GM21786 (cell line): ENCODE data around the gene SLC6A7.
A peak's percentile ranks its signal among the peaks of the same experiment; 100 is the strongest.

Experiments
- ATAC-seq: cut with Tn5 transposase; IDR thresholded peaks from one replicate; pipeline ENCODE4 v1.9.1; 2021; ENCODE audit not compliant: unreplicated experiment

The SLC6A7 gene

GRCh38 chr5:150188146-150188842, 1.6 kb upstream of the SLC6A7 start:
- no peak for ATAC-seq

- no peak for ATAC-seq
Observed at GRCh38 chr5:150189326-150189725, 536 bp upstream of the SLC6A7 start.

GRCh38 chr5:150190503-150190979, 679 bp downstream of the SLC6A7 start:
- ATAC-seq: no peak

GRCh38 chr5:150190987-150191386, 1.1 kb downstream of the SLC6A7 start:
- no peak for ATAC-seq

- ATAC-seq: no peak
Observed at GRCh38 chr5:150192462-150192861, 2.6 kb downstream of the SLC6A7 start.

- ATAC-seq: no peak
Observed at GRCh38 chr5:150195736-150196485, 6.0 kb downstream of the SLC6A7 start.

- no peak for ATAC-seq
Observed at GRCh38 chr5:150196514-150196913, 6.7 kb downstream of the SLC6A7 start.

- ATAC-seq: no peak
Observed at GRCh38 chr5:150196986-150197385, 7.1 kb downstream of the SLC6A7 start.

GRCh38 chr5:150197476-150197875, 7.6 kb downstream of the SLC6A7 start:
- ATAC-seq: no peak

GRCh38 chr5:150202501-150202900, 12.6 kb downstream of the SLC6A7 start:
- no peak for ATAC-seq

GRCh38 chr5:150203832-150204589, 14.1 kb downstream of the SLC6A7 start:
- ATAC-seq: no peak

GRCh38 chr5:150204590-150204960, 14.7 kb downstream of the SLC6A7 start:
- ATAC-seq: no peak

- no peak for ATAC-seq
Observed at GRCh38 chr5:150206098-150206778, 16.4 kb downstream of the SLC6A7 start.

- no peak for ATAC-seq
Observed at GRCh38 chr5:150206779-150207115, 16.9 kb downstream of the SLC6A7 start.

- no peak for ATAC-seq
Observed at GRCh38 chr5:150208187-150209098, 18.6 kb downstream of the SLC6A7 start.

GRCh38 chr5:150209099-150209635, 19.3 kb downstream of the SLC6A7 start:
- peak; percentile 48 for ATAC-seq

GRCh38 chr5:150210644-150211043, 20.8 kb downstream of the SLC6A7 start:
- ATAC-seq: no peak

GRCh38 chr5:150211156-150212030, 21.5 kb downstream of the SLC6A7 start:
- ATAC-seq: no peak

- ATAC-seq: no peak
Observed at GRCh38 chr5:150213530-150213929, 23.7 kb downstream of the SLC6A7 start.
